Measurements from ENCODE around the gene MARCO. TPM values are rescaled to one million over a fixed set of nuclear protein-coding genes. Genes with fewer than 3 reads are reported as not detected.

MARCO gene
- total RNA-seq, 1 experiment from 2014 or later, result not detected

DNA sequence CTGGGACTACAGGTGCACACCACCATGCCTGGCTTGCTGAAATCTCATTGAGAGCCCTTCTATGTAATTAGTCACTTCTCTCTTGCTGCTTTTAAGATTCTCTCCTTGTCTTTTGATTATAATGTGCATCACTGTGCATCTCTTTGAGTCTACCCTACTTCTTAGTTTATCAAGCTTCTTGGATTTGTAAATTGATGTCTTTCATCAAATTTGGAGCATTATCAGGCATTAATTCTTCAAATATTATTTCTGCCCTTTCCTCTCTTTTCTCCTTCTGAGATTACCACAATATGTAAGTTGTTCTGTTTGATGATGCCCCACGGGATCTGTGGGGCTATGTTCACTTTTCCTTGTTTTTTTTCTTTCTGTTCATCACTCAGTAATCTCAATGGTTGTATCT is 9.0 kb upstream of the MARCO start:
- no peak overlapping the region for H2AFZ ChIP-seq
- CTCF ChIA-PET, result no interaction called here
- H4K20me1 ChIP-seq (ENCODE audit: insufficient read depth), result no peaks in the 10 kb centered on the region
- TF ChIP-seq, protein P1, sequence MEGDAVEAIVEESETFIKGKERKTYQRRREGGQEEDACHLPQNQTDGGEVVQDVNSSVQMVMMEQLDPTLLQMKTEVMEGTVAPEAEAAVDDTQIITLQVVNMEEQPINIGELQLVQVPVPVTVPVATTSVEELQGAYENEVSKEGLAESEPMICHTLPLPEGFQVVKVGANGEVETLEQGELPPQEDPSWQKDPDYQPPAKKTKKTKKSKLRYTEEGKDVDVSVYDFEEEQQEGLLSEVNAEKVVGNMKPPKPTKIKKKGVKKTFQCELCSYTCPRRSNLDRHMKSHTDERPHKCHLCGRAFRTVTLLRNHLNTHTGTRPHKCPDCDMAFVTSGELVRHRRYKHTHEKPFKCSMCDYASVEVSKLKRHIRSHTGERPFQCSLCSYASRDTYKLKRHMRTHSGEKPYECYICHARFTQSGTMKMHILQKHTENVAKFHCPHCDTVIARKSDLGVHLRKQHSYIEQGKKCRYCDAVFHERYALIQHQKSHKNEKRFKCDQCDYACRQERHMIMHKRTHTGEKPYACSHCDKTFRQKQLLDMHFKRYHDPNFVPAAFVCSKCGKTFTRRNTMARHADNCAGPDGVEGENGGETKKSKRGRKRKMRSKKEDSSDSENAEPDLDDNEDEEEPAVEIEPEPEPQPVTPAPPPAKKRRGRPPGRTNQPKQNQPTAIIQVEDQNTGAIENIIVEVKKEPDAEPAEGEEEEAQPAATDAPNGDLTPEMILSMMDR (conservative IDR thresholded peaks at IDR 0.05), result no peak
- no peak for TF ChIP-seq EZH2 (IDR thresholded peaks at IDR 0.05; ENCODE audit: low read depth)
- POLR2A ChIA-PET (ENCODE audit: unreplicated experiment), result no interaction called here
- no peaks in the 10 kb centered on the region for H3K27me3 ChIP-seq (ENCODE audit: insufficient read depth, low read depth)
- intact Hi-C loops (cut with micrococcal nuclease; ENCODE audit: unreplicated experiment), result no loop called here
- no peaks in the 10 kb centered on the region for H3F3A ChIP-seq (ENCODE audit: insufficient read depth, low read depth)
- H3K4me2 ChIP-seq, result no peak overlapping the region
- H3K36me3 ChIP-seq (ENCODE audit: low read depth), result no peaks in the 10 kb centered on the region
- peaks cover 19% of the 10 kb centered on the region for H3K9me3 ChIP-seq (ENCODE audit: insufficient read depth, low read depth)
- peak in 1 of 2 experiments; percentile 34 for DNase-seq
- H3K9me2 ChIP-seq (ENCODE audit: insufficient read depth), result no peaks in the 10 kb centered on the region
- no peak overlapping the region for H3K4me3 ChIP-seq
- H3K79me2 ChIP-seq (ENCODE audit: low read depth), result no peaks in the 10 kb centered on the region
- H3K4me1 ChIP-seq (replicated peaks; ENCODE audit: insufficient read depth), result no peaks in the 10 kb centered on the region
- BruUV-seq (replicated peaks), result no TSS peak
- H3K27ac ChIP-seq, result no peak overlapping the region

DNA sequence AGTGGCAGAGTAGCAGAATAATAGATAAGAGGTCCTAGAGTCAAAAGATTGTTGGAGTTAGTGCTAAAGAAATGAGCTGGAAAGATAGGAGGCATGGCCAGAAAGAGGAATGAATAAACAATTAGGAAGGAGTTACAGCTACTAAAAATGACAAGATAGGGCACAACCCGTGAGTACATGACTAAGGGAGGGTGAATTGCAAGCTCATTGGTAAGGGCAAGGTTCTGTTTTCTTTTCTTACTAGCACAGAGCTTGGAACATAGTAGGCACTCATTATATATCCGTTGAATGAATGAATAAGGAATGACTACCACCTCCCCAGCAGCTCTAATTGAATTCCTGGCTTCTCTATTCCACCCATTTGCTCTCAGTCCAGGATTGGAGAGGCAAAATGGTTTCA is 5.7 kb upstream of the MARCO start:
- Histone ChIP-seq H2AFZ (no peak overlapping the region), H3K27me3 (ENCODE audit: insufficient read depth, low read depth) (no peaks in the 10 kb centered on the region), H4K20me1 (ENCODE audit: insufficient read depth) (no peaks in the 10 kb centered on the region), H3K79me2 (ENCODE audit: low read depth) (no peaks in the 10 kb centered on the region), H3K4me3 (no peak overlapping the region), H3K4me2 (no peak overlapping the region), H3K27ac (no peak overlapping the region), H3K4me1 (replicated peaks; ENCODE audit: insufficient read depth) (peaks cover 18% of the 10 kb centered on the region), H3F3A (ENCODE audit: insufficient read depth, low read depth) (peaks cover 16% of the 10 kb centered on the region), H3K9me3 (ENCODE audit: insufficient read depth, low read depth) (peaks cover 19% of the 10 kb centered on the region), H3K36me3 (ENCODE audit: low read depth) (no peaks in the 10 kb centered on the region), H3K9me2 (ENCODE audit: insufficient read depth) (no peaks in the 10 kb centered on the region)
- ChIA-PET CTCF (no interaction called here), POLR2A (ENCODE audit: unreplicated experiment) (no interaction called here)
- TF ChIP-seq EZH2 (IDR thresholded peaks at IDR 0.05; ENCODE audit: low read depth), result no peak
- TF ChIP-seq, protein P1 (conservative IDR thresholded peaks at IDR 0.05), result no peak
- no TSS peak for BruUV-seq (replicated peaks)
- intact Hi-C loops (cut with micrococcal nuclease; ENCODE audit: unreplicated experiment), result no loop called here
- no peak for DNase-seq

- TF ChIP-seq, protein P1 (conservative IDR thresholded peaks at IDR 0.05), result no peak
- no peak for TF ChIP-seq EZH2 (IDR thresholded peaks at IDR 0.05; ENCODE audit: low read depth)
- no peaks in the 10 kb centered on the region for H3K9me2 ChIP-seq (ENCODE audit: insufficient read depth)
- intact Hi-C loops (cut with micrococcal nuclease; ENCODE audit: unreplicated experiment), result no loop called here
- CTCF ChIA-PET, result no interaction called here
- H3K4me2 ChIP-seq, result no peak overlapping the region
- no peak overlapping the region for H3K4me3 ChIP-seq
- H2AFZ ChIP-seq, result no peak overlapping the region
- no peaks in the 10 kb centered on the region for H4K20me1 ChIP-seq (ENCODE audit: insufficient read depth)
- POLR2A ChIA-PET (ENCODE audit: unreplicated experiment), result no interaction called here
- peaks cover 22% of the 10 kb centered on the region for H3K4me1 ChIP-seq (replicated peaks; ENCODE audit: insufficient read depth)
- H3K79me2 ChIP-seq (ENCODE audit: low read depth), result no peaks in the 10 kb centered on the region
- H3F3A ChIP-seq (ENCODE audit: insufficient read depth, low read depth), result peaks cover 18% of the 10 kb centered on the region
- no peaks in the 10 kb centered on the region for H3K27me3 ChIP-seq (ENCODE audit: insufficient read depth, low read depth)
- H3K36me3 ChIP-seq (ENCODE audit: low read depth), result no peaks in the 10 kb centered on the region
- BruUV-seq (replicated peaks), result no TSS peak
- no peak overlapping the region for H3K27ac ChIP-seq
- no peak for DNase-seq
- H3K9me3 ChIP-seq (ENCODE audit: insufficient read depth, low read depth), result peaks cover 19% of the 10 kb centered on the region
Measured at GRCh38 chr2:118936936-118937335, 5.1 kb upstream of the MARCO start.

Measured in PC-9 (cell line).